Measurements from ENCODE around the gene MRC2.

MRC2 gene

DNA sequence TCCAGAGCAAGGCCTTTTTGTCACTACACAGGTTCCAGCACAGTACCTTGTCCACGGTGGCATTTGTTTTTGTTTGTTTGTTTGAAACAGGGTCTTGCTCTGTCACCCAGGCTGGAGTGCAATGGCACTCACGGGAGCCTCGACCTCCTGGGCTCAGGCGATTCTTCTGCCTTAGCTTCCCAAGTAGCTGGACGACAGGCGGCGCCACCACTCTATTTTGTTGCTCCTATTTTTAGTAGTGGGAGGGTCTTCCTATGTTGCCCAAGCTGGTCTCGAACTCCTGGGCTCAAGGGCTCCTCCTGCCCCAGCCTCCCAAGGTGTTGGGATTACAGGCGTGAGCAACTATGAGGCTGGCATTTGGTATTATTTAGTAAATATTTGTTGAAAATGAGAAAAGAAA is 10.3 kb downstream of the MRC2 start:
- TF ChIP-seq ZFP3 (CRISPR knock-in tag; IDR thresholded peaks at IDR 0.05) (no peak), GLIS3 (CRISPR knock-in tag; IDR thresholded peaks at IDR 0.05) (no peak), ZNF70 (CRISPR knock-in tag; IDR thresholded peaks at IDR 0.05) (no peak), CSDC2 (CRISPR knock-in tag; IDR thresholded peaks at IDR 0.05) (no peak), POU6F1 (CRISPR knock-in tag; IDR thresholded peaks at IDR 0.05; ENCODE audit: borderline replicate concordance, low read depth) (no peak), ZNF565 (CRISPR knock-in tag; conservative IDR thresholded peaks at IDR 0.05; ENCODE audit: low read depth) (no peak), RARB (CRISPR knock-in tag; IDR thresholded peaks at IDR 0.05) (no peak), BACH2 (CRISPR knock-in tag; IDR thresholded peaks at IDR 0.05; ENCODE audit: borderline replicate concordance) (no peak), TCF4 (CRISPR knock-in tag; IDR thresholded peaks at IDR 0.05; ENCODE audit: borderline replicate concordance) (no peak), SNAI2 (CRISPR knock-in tag; IDR thresholded peaks at IDR 0.05) (no peak), ESRRG (CRISPR knock-in tag; IDR thresholded peaks at IDR 0.05) (no peak), TOX (CRISPR knock-in tag; IDR thresholded peaks at IDR 0.05; ENCODE audit: borderline replicate concordance) (no peak)
- TF ChIP-seq, protein P1, sequence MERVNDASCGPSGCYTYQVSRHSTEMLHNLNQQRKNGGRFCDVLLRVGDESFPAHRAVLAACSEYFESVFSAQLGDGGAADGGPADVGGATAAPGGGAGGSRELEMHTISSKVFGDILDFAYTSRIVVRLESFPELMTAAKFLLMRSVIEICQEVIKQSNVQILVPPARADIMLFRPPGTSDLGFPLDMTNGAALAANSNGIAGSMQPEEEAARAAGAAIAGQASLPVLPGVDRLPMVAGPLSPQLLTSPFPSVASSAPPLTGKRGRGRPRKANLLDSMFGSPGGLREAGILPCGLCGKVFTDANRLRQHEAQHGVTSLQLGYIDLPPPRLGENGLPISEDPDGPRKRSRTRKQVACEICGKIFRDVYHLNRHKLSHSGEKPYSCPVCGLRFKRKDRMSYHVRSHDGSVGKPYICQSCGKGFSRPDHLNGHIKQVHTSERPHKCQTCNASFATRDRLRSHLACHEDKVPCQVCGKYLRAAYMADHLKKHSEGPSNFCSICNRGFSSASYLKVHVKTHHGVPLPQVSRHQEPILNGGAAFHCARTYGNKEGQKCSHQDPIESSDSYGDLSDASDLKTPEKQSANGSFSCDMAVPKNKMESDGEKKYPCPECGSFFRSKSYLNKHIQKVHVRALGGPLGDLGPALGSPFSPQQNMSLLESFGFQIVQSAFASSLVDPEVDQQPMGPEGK (CRISPR knock-in tag; IDR thresholded peaks at IDR 0.05; ENCODE audit: borderline replicate concordance), result no peak
- TF ChIP-seq, protein P2, sequence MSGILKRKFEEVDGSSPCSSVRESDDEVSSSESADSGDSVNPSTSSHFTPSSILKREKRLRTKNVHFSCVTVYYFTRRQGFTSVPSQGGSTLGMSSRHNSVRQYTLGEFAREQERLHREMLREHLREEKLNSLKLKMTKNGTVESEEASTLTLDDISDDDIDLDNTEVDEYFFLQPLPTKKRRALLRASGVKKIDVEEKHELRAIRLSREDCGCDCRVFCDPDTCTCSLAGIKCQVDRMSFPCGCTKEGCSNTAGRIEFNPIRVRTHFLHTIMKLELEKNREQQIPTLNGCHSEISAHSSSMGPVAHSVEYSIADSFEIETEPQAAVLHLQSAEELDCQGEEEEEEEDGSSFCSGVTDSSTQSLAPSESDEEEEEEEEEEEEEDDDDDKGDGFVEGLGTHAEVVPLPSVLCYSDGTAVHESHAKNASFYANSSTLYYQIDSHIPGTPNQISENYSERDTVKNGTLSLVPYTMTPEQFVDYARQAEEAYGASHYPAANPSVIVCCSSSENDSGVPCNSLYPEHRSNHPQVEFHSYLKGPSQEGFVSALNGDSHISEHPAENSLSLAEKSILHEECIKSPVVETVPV (CRISPR knock-in tag; IDR thresholded peaks at IDR 0.05), result no peak
- no peak for ATAC-seq

GRCh38 chr17:62641153-62641552 is 13.7 kb downstream of the MRC2 start:
- TF ChIP-seq SNAI2 (CRISPR knock-in tag; IDR thresholded peaks at IDR 0.05) (no peak), ESRRG (CRISPR knock-in tag; IDR thresholded peaks at IDR 0.05) (no peak), ARNTL (CRISPR knock-in tag; IDR thresholded peaks at IDR 0.05; ENCODE audit: borderline replicate concordance, low read depth) (no peak), TOX (CRISPR knock-in tag; IDR thresholded peaks at IDR 0.05; ENCODE audit: borderline replicate concordance) (no peak), POU6F1 (CRISPR knock-in tag; IDR thresholded peaks at IDR 0.05; ENCODE audit: borderline replicate concordance, low read depth) (no peak), ZFP3 (CRISPR knock-in tag; IDR thresholded peaks at IDR 0.05) (no peak), RARB (CRISPR knock-in tag; IDR thresholded peaks at IDR 0.05) (no peak), ZFP30 (CRISPR knock-in tag; IDR thresholded peaks at IDR 0.05) (no peak), PPARA (CRISPR knock-in tag; IDR thresholded peaks at IDR 0.05; ENCODE audit: borderline replicate concordance) (no peak), ZC3H10 (CRISPR knock-in tag; IDR thresholded peaks at IDR 0.05) (no peak), TSHZ2 (CRISPR knock-in tag; IDR thresholded peaks at IDR 0.05) (no peak)
- TF ChIP-seq, protein P2 (CRISPR knock-in tag; IDR thresholded peaks at IDR 0.05), result no peak
- TF ChIP-seq, protein P1 (CRISPR knock-in tag; IDR thresholded peaks at IDR 0.05; ENCODE audit: borderline replicate concordance), result no peak
- ATAC-seq, result no peak

Measured in SK-N-SH treated with all-trans-retinoic acid at 6 μM for 48 hours (cell line).